Right cardiac atrium (tissue), 5 donors: ENCODE data around the gene CFAP57. TPM values are rescaled to one million over a fixed set of nuclear protein-coding genes. Genes with fewer than 3 reads are reported as not detected.

Source experiments
- ATAC-seq, 2 donors: fragments of 200-7000 bp; cut with Tn5 transposase; one replicate each; pipeline versions ENCODE4 v1.8.0 to v1.9.1; 2020; ENCODE audit warnings: moderate library complexity in 2 of 2, mild to moderate bottlenecking in 1 of 2
- DNase-seq, 3 donors: peaks; one replicate each; pipeline ENCODE4 v3.0.0-alpha.2; 2020
- H3K27ac ChIP-seq: one replicate; pipeline ENCODE4 v1.5.1; 2013; ENCODE audit warnings: mild to moderate bottlenecking, low read length, control low read depth, moderate library complexity
- H3K27me3 ChIP-seq: one replicate; pipeline ENCODE4 v1.6.1; 2013; ENCODE audit not compliant: control insufficient read depth, insufficient read depth
- H3K4me1 ChIP-seq: one replicate; pipeline ENCODE4 v1.6.1; 2013; ENCODE audit warnings: low read length; ENCODE audit not compliant: control insufficient read depth, insufficient read depth
- H3K4me3 ChIP-seq: one replicate; pipeline ENCODE4 v1.5.1; 2013; ENCODE audit warnings: low read length, control low read depth
- H3K9me3 ChIP-seq: one replicate; pipeline ENCODE4 v1.6.1; 2013; ENCODE audit warnings: low read length; ENCODE audit not compliant: control insufficient read depth
- WGBS: extraction: QIAGEN DNeasy Blood & Tissue Kit; methylation state at CpG from one replicate; pipeline ENCODE4 v1.1.7; 2013; 5-methylcytosine and 5-hydroxymethylcytosine counted together
- intact Hi-C, 4 donors: fragments of 100-400 bp; cut with DNase I; formaldehyde crosslinking; loops; one replicate each; pipeline versions ENCODE4 v1.11.0 to v1.14.0; 2022 to 2023
- polyA plus RNA-seq: library from polyadenylated mRNA; stranded (reverse); fragments of 200-250 nt; gene quantifications from one replicate; pipeline ENCODE4 v1.2.3, GENCODE V29; 2013
- total RNA-seq, 4 donors: library from RNA; stranded (reverse); fragmentation: NEBNext Ultra II Directional; extraction: Animal tissue kit (Norgen Biotek cat#: 25700); gene quantifications; one replicate each; pipeline ENCODE4 v1.2.1, GENCODE V29; 2021
- donor health status: healthy with polysubstance abuse.
- donor health status: DM: no; HTN: yes; CAD: no.
- donor health status: DM: no; HTN: no; CAD: no.
- donor health status: DM: no; HTN: yes; CAD: no; lungs with severe emphysema.
- donor health status: DM: yes; HTN: yes; CAD: no.

The CFAP57 gene
- total and polyA plus RNA-seq, 5 donors = 0.06 to 0.25 (median 0.11) TPM; not detected in 1

- 40% methylated on average over 3 of the region's 3 CpGs for WGBS
- H3K27ac ChIP-seq = peak overlapping the region; percentile 7
- no peaks in the 10 kb centered on the region for H3K27me3 ChIP-seq
- peaks cover 8% of the 10 kb centered on the region for H3K4me1 ChIP-seq
- no peaks in the 10 kb centered on the region for H3K9me3 ChIP-seq
- no peak overlapping the region for H3K4me3 ChIP-seq
- DNase-seq (peak; percentile 68 to 88 (median 84)), ATAC-seq (peak; percentile 79 to 80)
- intact Hi-C loops = loop anchor here (2.0 to 10.0 kb wide), 6 partner anchors 63 to 176 kb away; partner anchors contain the start of genes MED8 (in 3 of the 4), SZT2 (in 3 of the 4) and TIE1 (in 1 of the 4)
Measured at GRCh38 chr1:43238991-43239469, 66.9 kb downstream of the CFAP57 start.

GRCh38 chr1:43239484-43239883 is 67.4 kb downstream of the CFAP57 start:
- WGBS = 76% methylated on average over 3 of the region's 3 CpGs
- Histone ChIP-seq H3K4me1 (peaks cover 8% of the 10 kb centered on the region), H3K9me3 (no peaks in the 10 kb centered on the region), H3K4me3 (no peak overlapping the region), H3K27ac (no peak overlapping the region), H3K27me3 (no peaks in the 10 kb centered on the region)
- ATAC-seq (no peak), DNase-seq (no peak)
- intact Hi-C loops = loop anchor here (2.0 to 10.0 kb wide), 6 partner anchors 63 to 175 kb away; partner anchors contain the start of genes MED8 (in 3 of the 4), SZT2 (in 3 of the 4) and TIE1 (in 1 of the 4)

GRCh38 chr1:43241413-43241836 is 69.3 kb downstream of the CFAP57 start:
- DNase-seq (no peak), ATAC-seq (peak; percentile 7 to 51)
- intact Hi-C loops = no loop called here
- Histone ChIP-seq H3K27ac (peak overlapping the region; percentile 6), H3K4me1 (peaks cover 8% of the 10 kb centered on the region), H3K27me3 (no peaks in the 10 kb centered on the region), H3K9me3 (no peaks in the 10 kb centered on the region), H3K4me3 (no peak overlapping the region)
- 37% methylated on average over 6 of the region's 6 CpGs for WGBS

- Histone ChIP-seq H3K9me3 (no peaks in the 10 kb centered on the region), H3K4me3 (no peak overlapping the region), H3K4me1 (peaks cover 6% of the 10 kb centered on the region), H3K27ac (no peak overlapping the region), H3K27me3 (no peaks in the 10 kb centered on the region)
- ATAC-seq = no peak
- 88% methylated on average over 6 of the region's 6 CpGs for whole genome bisulfite sequencing
- intact Hi-C loops = no loop called here
- DNase-seq = no peak
Measured at GRCh38 chr1:43243299-43243698, 71.2 kb downstream of the CFAP57 start.

- DNase-seq = no peak
- Histone ChIP-seq H3K9me3 (no peaks in the 10 kb centered on the region), H3K27me3 (no peaks in the 10 kb centered on the region), H3K27ac (no peak overlapping the region), H3K4me1 (no peaks in the 10 kb centered on the region), H3K4me3 (no peak overlapping the region)
- WGBS = 91% methylated on average over 4 of the region's 4 CpGs
- no peak for ATAC-seq
- intact Hi-C loops = no loop called here
Measured at GRCh38 chr1:43246466-43247213, 74.5 kb downstream of the CFAP57 start.

- WGBS = 82% methylated on average over 6 of the region's 6 CpGs
- H3K4me3 ChIP-seq = no peak overlapping the region
- ATAC-seq (no peak), DNase-seq (no peak)
- no peak overlapping the region for H3K27ac ChIP-seq
- intact Hi-C loops = no loop called here
- no peaks in the 10 kb centered on the region for H3K27me3 ChIP-seq
- no peaks in the 10 kb centered on the region for H3K9me3 ChIP-seq
- no peaks in the 10 kb centered on the region for H3K4me1 ChIP-seq
Measured at GRCh38 chr1:43247256-43247921, 75.3 kb downstream of the CFAP57 start.

GRCh38 chr1:43250351-43250761 is 78.2 kb downstream of the CFAP57 start:
- intact Hi-C loops = loop anchor here in 1 of 4 donors (5.0 kb wide), 1 partner anchor 42 kb away; no protein-coding TSS in a partner anchor
- H3K27ac ChIP-seq = no peak overlapping the region
- H3K4me1 ChIP-seq = no peaks in the 10 kb centered on the region
- H3K27me3 ChIP-seq = no peaks in the 10 kb centered on the region
- H3K9me3 ChIP-seq = no peaks in the 10 kb centered on the region
- no peak overlapping the region for H3K4me3 ChIP-seq
- ATAC-seq = peak in 1 of 2 donors; percentile 59
- DNase-seq = no peak
- 75% methylated on average over 3 of the region's 3 CpGs for WGBS

- Histone ChIP-seq H3K4me3 (no peak overlapping the region), H3K4me1 (peaks cover 3% of the 10 kb centered on the region), H3K27ac (no peak overlapping the region), H3K27me3 (no peaks in the 10 kb centered on the region), H3K9me3 (no peaks in the 10 kb centered on the region)
- WGBS = 84% methylated on average over 5 of the region's 5 CpGs
- intact Hi-C loops = loop anchor here in 1 of 4 donors (5.0 kb wide), 1 partner anchor 41 kb away; no protein-coding TSS in a partner anchor
- no peak for ATAC-seq
- no peak for DNase-seq
Measured at GRCh38 chr1:43251024-43251423, 78.9 kb downstream of the CFAP57 start.

- DNase-seq (no peak), ATAC-seq (no peak)
- H3K27ac ChIP-seq = no peak overlapping the region
- H3K27me3 ChIP-seq = no peaks in the 10 kb centered on the region
- 90% methylated on average over 1 of the region's 1 CpG for WGBS
- no peak overlapping the region for H3K4me3 ChIP-seq
- no peaks in the 10 kb centered on the region for H3K9me3 ChIP-seq
- intact Hi-C loops = loop anchor here in 1 of 4 donors (5.0 kb wide), 1 partner anchor 40 kb away; no protein-coding TSS in a partner anchor
- H3K4me1 ChIP-seq = peaks cover 3% of the 10 kb centered on the region
Measured at GRCh38 chr1:43252225-43252624, 80.1 kb downstream of the CFAP57 start.

- ATAC-seq (no peak), DNase-seq (no peak)
- Histone ChIP-seq H3K27ac (no peak overlapping the region), H3K9me3 (no peaks in the 10 kb centered on the region), H3K4me3 (no peak overlapping the region), H3K4me1 (peaks cover 3% of the 10 kb centered on the region), H3K27me3 (no peaks in the 10 kb centered on the region)
- intact Hi-C loops = loop anchor here in 1 of 4 donors (5.0 kb wide), 1 partner anchor 39 kb away; no protein-coding TSS in a partner anchor
- WGBS = 94% methylated on average over 4 of the region's 4 CpGs
Measured at GRCh38 chr1:43253173-43253572, 81.0 kb downstream of the CFAP57 start.

- DNase-seq (no peak), ATAC-seq (no peak)
- no peaks in the 10 kb centered on the region for H3K27me3 ChIP-seq
- peaks cover 3% of the 10 kb centered on the region for H3K4me1 ChIP-seq
- intact Hi-C loops = loop anchor here in 1 of 4 donors (5.0 kb wide), 1 partner anchor 38 kb away; no protein-coding TSS in a partner anchor
- no peak overlapping the region for H3K4me3 ChIP-seq
- no peaks in the 10 kb centered on the region for H3K9me3 ChIP-seq
- 90% methylated on average over 8 of the region's 8 CpGs for WGBS
- H3K27ac ChIP-seq = no peak overlapping the region
Measured at GRCh38 chr1:43253876-43254275, 81.7 kb downstream of the CFAP57 start.
